Progenitor cell of endocrine pancreas (in vitro differentiated cells): ENCODE results near the gene CHKB. TPM values are rescaled to one million over a fixed set of nuclear protein-coding genes. Genes with fewer than 3 reads are reported as not detected.
"Not testable (repeated sequence)": the region's sequence is repeated elsewhere in the genome, so short reads cannot be mapped to it uniquely, and the experiment has no call there.

ENCODE experiments used
- DNase-seq: peaks from one replicate; pipeline ENCODE4 v3.0.0; 2021; ENCODE audit warnings: low spot score; ENCODE audit not compliant: unreplicated experiment
- H3K27ac Mint-ChIP-seq: 2 replicates; pipeline ENCODE4 v1.8.0; 2021; ENCODE audit warnings: mild to moderate bottlenecking, moderate library complexity, mixed read lengths
- H3K27me3 Mint-ChIP-seq: 2 replicates; pipeline ENCODE4 v1.8.0; 2021; ENCODE audit warnings: mixed read lengths
- H3K36me3 Mint-ChIP-seq: 2 replicates; pipeline ENCODE4 v1.8.0; 2022; ENCODE audit warnings: mixed read lengths; ENCODE audit not compliant: insufficient read depth
- H3K4me1 Mint-ChIP-seq: 2 replicates; pipeline ENCODE4 v1.8.0; 2021; ENCODE audit warnings: low read depth, mixed read lengths
- H3K4me3 Mint-ChIP-seq: 2 replicates; pipeline ENCODE4 v1.8.0; 2021; ENCODE audit warnings: low read depth, mild to moderate bottlenecking, moderate library complexity, mixed read lengths
- H3K9me3 Mint-ChIP-seq: 2 replicates; pipeline ENCODE4 v1.8.0; 2021; ENCODE audit warnings: low read depth, mixed read lengths
- total RNA-seq: library from RNA; stranded (reverse); gene quantifications from 2 replicates; pipeline ENCODE4 v1.2.1, GENCODE V29; 2021
- TF ChIP-seq, protein P1 (sequence below): fragments of 200-600 bp; sonication (generic); IDR thresholded peaks from one replicate; pipeline ENCODE4 v1.5.0; 2021; ENCODE audit warnings: antibody characterized with exemption, mild to moderate bottlenecking; ENCODE audit not compliant: unreplicated experiment

The CHKB gene
- total RNA-seq, 1 donor from 2014 or later: 132 TPM

DNA sequence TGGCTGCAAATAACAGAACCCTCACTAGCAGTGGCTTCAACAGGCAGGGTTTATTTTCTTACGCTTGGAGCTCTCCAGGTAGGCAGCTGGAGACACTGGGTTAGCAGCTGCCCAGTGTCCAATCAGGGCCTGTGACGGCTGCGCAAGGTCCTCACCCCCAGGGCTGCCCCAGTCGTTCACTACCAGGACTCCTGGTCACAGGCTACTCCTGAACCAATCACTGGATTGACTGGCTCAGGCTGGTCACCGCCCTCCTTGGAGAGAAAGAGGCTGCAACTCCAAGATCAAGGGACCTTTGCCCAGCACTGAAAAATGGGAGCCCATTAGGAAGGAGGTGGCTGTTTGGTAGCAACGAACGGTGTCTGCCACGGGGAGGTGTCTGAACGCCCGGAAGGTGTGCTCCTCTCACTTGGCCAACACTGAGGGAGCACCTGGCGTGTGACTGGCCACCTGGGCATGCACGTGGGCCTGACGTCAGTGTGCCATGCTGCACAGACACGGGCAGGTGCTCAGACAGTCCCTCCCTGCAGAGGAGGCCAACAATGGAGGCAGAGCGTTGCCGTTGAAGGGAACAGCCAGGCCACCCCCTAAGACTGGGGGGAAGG, 40.2 kb upstream of the CHKB start:
- Mint-ChIP-seq H3K36me3 (peaks cover 1% of the 10 kb centered on the region), H3K27ac (peak overlapping the region; percentile 45), H3K9me3 (no peaks in the 10 kb centered on the region), H3K27me3 (peaks cover 21% of the 10 kb centered on the region), H3K4me1 (peaks cover 21% of the 10 kb centered on the region), H3K4me3 (no peak overlapping the region)
- no peak for DNase-seq
- TF ChIP-seq, protein P1, sequence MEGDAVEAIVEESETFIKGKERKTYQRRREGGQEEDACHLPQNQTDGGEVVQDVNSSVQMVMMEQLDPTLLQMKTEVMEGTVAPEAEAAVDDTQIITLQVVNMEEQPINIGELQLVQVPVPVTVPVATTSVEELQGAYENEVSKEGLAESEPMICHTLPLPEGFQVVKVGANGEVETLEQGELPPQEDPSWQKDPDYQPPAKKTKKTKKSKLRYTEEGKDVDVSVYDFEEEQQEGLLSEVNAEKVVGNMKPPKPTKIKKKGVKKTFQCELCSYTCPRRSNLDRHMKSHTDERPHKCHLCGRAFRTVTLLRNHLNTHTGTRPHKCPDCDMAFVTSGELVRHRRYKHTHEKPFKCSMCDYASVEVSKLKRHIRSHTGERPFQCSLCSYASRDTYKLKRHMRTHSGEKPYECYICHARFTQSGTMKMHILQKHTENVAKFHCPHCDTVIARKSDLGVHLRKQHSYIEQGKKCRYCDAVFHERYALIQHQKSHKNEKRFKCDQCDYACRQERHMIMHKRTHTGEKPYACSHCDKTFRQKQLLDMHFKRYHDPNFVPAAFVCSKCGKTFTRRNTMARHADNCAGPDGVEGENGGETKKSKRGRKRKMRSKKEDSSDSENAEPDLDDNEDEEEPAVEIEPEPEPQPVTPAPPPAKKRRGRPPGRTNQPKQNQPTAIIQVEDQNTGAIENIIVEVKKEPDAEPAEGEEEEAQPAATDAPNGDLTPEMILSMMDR: no peak

DNA sequence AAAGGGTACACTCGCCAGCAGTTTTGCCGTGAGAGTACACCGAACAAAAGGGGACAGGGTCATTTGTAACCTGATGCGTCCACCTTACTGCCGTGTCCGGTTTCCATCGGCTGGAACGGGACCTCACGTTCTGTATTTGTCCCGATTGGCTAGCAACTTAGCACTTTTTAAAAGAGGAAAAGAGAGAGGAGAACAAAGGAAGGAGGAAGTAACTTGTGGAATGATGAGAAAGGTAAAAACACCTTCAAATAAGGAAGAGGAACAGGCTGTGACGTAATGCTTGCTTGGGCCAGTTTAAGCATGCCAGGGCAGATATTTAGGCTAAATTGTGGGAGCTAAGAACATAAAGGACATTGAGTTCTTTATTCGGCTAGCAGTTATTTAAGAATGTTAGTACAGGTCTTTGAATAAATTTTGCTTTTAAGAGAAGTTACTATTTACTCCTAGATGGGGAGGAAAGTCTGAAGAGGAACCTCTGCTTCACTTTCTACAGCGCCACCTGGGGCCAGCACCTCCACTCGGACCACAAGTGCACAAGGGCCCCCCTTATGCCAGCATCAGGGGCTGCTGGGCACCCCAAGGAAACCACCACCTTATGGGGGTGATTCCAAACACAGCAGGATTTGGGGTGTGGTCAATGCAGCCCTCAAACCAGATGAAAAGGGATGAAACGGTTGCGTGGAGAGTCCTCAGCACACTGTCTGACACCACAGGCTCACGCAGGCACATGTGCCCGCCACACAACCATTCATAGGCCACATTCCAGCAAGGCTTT, 39.5 kb upstream of the CHKB start:
- Mint-ChIP-seq H3K36me3 (peaks cover 1% of the 10 kb centered on the region), H3K4me1 (peaks cover 21% of the 10 kb centered on the region), H3K27me3 (peaks cover 24% of the 10 kb centered on the region), H3K4me3 (peak overlapping the region; percentile 6), H3K9me3 (no peaks in the 10 kb centered on the region), H3K27ac (peak overlapping the region; percentile 34)
- no peak for DNase-seq
- TF ChIP-seq, protein P1: peak; percentile 23

DNA sequence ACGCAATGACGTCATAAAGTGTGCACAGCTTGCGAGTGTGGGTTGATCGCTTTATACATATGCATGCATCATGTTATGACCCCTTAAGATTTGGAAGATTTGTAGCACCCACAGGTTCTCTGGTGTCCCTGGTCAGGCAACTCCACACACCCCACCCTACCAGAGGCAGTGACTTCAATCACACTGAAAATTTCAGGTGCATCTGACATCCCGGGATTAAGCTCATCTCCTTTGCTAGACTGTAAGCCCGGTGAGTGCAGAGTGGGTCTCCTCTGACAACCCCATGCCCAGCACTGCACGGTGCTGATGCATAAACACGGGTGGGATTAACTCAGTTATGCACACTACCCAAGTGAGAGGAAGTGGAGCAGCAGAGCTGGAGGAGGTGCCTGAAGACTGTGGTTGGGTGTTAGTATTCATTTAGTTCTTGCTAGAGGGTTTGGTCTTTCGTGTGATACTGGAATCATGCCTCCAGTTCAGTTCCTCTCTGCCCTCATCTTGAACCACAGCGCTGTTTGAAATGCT, 38.8 kb upstream of the CHKB start:
- H3K27me3 Mint-ChIP-seq: peaks cover 24% of the 10 kb centered on the region
- H3K36me3 Mint-ChIP-seq: peaks cover 1% of the 10 kb centered on the region
- DNase-seq: no peak
- TF ChIP-seq, protein P1: no peak
- peak overlapping the region; percentile 34 for H3K27ac Mint-ChIP-seq
- H3K9me3 Mint-ChIP-seq: no peaks in the 10 kb centered on the region
- peak overlapping the region; percentile 6 for H3K4me3 Mint-ChIP-seq
- peaks cover 21% of the 10 kb centered on the region for H3K4me1 Mint-ChIP-seq

DNA sequence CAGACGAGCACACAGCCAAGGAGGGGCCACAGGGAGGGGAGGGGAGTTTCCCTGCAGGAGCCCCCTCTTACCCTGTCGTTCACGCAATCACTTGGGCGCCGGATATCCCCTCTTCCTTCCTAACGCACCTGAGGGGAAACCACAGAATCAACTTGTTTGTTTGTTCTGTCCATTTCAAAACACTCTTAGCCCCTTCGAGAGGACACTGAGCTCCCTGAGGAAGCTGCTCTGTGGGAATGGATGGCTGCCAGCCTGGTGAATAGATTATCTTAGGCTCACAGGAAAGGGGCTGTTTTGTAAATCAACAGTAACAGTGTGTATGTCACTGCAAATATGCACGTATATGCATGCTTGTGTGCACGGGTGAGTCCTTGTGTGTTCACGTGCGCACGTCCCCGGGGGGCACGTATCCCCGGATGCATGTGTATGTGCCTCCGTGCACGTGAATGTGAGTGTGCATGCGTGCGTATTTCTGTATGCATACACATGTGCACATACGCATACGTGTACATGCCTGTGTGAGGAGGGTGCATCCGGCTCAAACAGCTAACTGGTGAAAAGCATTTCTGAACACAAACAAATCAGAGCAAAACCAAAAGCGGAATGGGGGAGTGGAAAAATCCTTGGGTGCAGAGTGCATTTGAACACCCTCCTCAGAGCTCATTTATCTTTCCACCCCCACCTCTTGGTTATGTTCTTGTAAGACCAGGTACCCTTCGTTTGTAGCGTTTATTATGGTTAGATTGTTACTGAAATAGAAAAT, 38.1 kb upstream of the CHKB start:
- Mint-ChIP-seq H3K36me3 (peaks cover 1% of the 10 kb centered on the region), H3K4me3 (no peak overlapping the region), H3K27me3 (peaks cover 24% of the 10 kb centered on the region), H3K4me1 (peaks cover 21% of the 10 kb centered on the region), H3K27ac (peak overlapping the region; percentile 49), H3K9me3 (no peaks in the 10 kb centered on the region)
- TF ChIP-seq, protein P1: no peak
- DNase-seq: peak; percentile 75

DNA sequence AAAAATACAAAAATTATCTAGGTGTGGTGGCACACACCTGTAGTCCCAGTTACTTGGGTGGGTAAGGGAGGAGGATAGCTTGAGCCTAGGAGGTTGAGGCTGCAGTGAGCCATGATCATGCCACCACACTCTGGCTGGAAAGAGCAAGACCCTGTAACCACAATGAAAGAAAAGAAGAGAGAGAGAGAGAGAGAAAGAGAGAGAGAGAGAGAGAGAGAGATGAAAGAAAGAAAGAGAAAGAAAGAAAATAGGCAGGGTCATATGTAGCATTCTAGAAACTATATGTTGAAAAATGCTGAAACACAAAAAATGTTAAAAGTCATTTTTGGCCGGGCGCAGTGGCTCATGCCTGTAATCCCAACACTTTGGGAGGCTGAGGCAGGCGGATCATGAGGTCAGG, 31.6 kb upstream of the CHKB start:
- not testable (repeated sequence) for H3K4me3 Mint-ChIP-seq, H3K36me3 Mint-ChIP-seq, H3K4me1 Mint-ChIP-seq, DNase-seq, H3K27ac Mint-ChIP-seq, H3K9me3 Mint-ChIP-seq
- H3K27me3 Mint-ChIP-seq: peaks cover 53% of the 10 kb centered on the region
